GM19395 (cell line): ENCODE measurements around the gene SLC39A5.
"Not testable (repeated sequence)": the region's sequence is repeated elsewhere in the genome, so short reads cannot be mapped to it uniquely, and the experiment has no call there.

ENCODE experiments used
- ATAC-seq: cut with Tn5 transposase; IDR thresholded peaks from one replicate; pipeline ENCODE4 v1.9.1; 2021; ENCODE audit warnings: mild to moderate bottlenecking, moderate library complexity; ENCODE audit not compliant: unreplicated experiment

SLC39A5 gene

DNA sequence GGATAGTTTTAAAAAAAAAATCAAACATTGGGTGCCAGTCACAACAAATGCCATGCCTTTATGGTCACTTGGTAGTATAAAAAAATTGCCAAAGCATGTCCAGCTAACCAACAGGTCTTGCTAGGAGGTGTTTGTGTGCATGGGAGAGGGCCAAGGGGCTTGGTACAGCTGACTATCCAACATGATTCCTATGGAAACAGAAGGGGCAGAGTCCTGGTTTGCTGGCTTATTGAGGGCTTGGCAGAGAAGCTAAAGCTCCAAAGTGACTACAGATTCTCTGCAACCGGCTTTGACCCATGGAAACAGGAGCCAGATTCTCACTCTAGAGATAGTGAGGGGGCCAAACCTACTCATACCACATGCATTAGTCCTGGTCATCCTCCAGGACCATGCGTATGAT, 42.6 kb downstream of the SLC39A5 start:
- not testable (repeated sequence) for ATAC-seq

DNA sequence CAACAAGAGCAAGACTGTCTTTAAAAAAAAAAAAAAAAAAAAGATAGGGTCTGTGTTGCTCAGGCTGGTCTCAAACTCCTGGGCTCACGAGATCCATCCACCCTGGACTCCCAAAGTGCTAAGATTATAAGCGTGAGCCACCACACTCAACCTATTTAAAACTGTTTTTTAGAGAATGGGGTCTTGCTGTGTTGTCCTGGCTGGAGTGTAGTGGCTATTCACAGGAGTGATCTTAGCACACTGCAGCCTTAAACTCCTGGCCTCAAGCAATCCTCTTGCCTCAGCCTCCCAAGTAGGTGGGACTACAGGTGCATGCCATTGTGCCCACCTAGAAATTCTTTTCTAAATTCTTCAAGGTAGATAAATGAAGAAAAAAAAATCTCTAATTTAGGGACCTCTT, 44.4 kb downstream of the SLC39A5 start:
- ATAC-seq, result no peak

DNA sequence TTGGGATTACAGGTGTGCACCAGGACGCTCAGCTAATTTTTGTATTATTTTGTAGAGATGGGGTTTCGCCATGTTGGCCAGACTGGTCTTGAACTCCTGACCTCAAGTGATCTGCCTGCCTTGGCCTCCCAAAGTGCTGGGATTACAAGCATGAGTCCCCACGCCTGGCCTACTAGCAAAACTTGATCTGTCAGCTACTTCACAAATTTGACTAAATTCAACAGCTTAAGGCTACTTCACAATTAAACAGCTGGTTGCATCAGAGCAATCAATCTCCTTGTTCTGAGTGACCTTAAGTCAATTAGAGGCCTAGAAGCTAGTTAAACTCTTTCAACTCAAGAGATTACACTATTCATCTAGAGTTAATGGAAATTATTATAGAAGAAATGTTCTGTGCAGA, 49.1 kb downstream of the SLC39A5 start:
- ATAC-seq, result no peak

DNA sequence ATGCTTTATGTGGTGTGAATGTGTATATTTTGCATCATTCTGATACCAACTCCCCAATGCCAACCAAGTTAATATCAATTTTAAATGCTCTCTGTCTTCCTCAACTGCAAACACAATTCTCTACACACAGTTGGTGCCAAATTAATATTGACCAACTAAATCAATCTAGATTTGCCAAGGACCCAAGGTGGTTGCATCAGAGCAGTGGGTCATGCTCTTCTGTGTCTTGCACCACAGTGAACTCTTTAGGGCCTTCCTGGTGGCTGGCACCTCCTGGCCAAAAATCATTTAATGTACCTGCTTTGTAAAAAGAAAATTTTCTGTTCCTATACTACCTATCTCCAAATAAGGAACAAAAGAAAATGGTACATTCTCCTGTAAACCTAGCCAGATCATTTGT, 51.0 kb downstream of the SLC39A5 start:
- no peak for ATAC-seq

DNA sequence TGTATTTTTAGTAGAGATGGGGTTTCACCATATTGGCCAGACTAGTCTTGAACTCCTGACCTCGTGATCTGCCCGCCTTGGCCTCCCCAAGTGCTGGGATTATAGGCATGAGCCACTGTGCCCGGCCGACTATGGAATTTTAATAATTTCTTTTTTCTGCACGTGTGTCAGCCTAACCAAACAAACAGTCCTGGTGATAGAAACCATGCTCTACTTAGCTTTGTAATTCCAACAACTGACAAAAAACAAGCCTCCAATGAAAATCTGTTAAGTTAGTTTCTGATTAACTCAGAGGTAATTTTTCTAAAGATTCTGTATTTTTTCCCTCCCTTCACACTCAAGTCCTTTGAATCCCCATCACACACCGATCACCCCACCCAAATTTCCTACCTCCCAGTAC, 52.2 kb downstream of the SLC39A5 start:
- no peak for ATAC-seq

DNA sequence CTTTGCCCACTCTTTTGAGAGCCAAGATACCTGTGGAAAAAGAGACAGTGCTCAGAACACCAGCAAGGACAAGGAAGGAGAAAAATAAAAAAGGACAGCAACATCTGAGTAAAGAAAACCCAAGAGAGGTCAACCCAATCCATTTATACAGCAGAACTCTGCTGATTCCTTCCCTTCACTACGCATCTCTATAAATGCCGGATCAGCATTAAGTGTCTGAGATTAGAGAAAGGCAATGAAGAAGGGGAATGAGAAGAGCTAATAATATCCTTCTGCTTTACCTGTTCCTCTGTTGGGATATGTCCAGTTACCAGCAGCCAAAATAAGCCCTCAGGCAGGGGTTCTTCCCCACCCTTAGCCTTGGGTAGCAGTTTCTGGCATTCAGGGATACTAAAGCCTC, 52.7 kb downstream of the SLC39A5 start:
- ATAC-seq, result no peak

DNA sequence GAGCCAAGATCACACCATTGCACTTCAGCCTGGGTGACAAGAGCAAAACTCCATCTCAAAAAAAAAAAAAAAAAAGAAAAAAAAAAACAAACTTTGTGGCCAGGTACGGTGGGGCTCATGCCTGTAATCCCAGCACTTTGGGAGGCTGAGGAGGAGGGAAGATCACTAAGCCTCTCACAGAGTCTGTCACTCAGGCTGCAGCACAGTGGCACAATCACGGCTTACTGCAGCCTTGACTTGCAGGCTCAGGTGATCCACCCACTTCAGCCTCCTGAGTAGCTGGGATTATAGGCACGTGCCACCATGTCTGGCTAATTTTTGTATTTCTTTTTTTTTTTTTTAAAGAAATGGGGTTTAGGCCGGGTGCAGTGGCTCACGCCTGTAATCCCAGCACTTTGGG, 54.4 kb downstream of the SLC39A5 start:
- ATAC-seq, result not testable (repeated sequence)

DNA sequence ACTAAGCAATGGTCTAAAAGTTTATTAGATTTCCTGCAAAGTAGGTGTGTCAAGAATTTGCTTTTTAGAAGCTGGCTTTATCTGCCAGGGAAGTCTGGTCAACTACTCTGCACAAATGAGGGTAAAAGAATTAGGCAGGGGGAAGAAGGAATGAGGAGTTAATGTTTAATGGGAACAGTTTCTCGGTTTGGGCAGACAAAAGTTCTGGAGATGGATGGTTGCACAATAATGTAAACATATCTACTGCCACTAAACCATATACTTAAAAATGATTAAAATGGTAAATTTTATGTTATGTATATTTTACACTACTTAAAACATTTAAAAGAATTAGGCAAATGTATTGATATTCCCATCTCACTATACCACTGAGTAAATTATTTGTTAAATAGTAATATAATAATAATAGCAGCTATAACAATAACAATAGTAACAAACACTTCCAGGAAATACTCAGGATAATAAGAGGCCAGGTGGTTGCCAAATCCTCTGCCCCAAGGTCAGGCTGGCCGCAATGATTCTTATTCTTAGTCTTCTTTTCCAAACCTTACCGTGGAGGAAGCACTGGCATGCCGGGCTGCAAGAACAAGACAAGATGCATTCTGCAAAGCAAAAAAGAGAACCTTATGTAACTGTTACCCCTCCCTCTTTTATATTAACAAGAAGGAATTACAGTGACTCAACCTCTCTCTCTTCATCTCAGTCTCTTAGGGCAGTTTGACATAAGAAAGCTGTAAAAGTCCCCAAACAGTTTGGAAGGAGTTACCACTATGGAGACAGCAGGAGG, 56.4 kb downstream of the SLC39A5 start:
- no peak for ATAC-seq
